C4-2B (cell line): ENCODE measurements around the gene RTN4.

ENCODE experiments used
- ZFX ChIP-seq: fragments of 450-650 bp; IDR thresholded peaks from 2 replicates; pipeline ENCODE4 v1.6.1; 2017
- TF ChIP-seq, protein P1 (sequence below): fragments of 450-650 bp; conservative IDR thresholded peaks from 2 replicates; pipeline ENCODE4 v1.5.1; 2017; ENCODE audit warnings: mild to moderate bottlenecking

DNA sequence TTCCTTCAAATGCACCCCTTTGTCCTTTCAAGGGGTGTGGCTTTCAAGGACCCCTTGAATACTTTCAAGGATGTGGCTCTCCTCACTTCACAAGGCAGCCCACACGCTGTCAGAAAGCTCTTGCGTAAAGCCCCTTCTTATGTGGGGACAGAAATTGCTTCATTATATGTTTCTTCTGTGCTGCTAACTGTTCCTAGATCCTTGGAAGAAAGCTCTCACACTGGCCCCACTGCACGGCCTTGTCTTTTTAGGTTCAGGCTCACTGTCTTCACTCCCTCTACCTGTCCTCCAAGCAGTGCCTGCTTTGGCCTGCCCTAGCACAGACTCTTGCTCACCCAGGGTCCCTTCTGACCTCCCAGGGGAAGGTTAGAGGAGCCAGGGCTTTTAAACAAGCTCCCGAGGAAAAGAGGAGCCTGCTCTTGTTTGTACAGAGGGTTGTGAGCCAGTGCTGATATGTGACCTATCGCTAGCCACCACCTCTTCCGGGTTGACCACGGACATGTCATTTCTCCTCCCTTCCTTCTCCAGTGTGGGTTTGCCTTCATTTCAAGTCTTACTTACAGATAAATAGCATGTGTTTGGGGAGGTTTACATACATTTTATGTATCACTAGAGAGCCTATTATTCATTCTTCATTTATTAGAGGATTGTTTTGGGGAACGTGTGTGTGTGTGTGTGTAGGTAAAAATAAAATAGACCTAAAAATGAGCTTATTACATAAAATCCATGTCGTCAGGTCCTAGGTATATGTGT lies 94.7 kb downstream of the RTN4 start:
- TF ChIP-seq, protein P1, sequence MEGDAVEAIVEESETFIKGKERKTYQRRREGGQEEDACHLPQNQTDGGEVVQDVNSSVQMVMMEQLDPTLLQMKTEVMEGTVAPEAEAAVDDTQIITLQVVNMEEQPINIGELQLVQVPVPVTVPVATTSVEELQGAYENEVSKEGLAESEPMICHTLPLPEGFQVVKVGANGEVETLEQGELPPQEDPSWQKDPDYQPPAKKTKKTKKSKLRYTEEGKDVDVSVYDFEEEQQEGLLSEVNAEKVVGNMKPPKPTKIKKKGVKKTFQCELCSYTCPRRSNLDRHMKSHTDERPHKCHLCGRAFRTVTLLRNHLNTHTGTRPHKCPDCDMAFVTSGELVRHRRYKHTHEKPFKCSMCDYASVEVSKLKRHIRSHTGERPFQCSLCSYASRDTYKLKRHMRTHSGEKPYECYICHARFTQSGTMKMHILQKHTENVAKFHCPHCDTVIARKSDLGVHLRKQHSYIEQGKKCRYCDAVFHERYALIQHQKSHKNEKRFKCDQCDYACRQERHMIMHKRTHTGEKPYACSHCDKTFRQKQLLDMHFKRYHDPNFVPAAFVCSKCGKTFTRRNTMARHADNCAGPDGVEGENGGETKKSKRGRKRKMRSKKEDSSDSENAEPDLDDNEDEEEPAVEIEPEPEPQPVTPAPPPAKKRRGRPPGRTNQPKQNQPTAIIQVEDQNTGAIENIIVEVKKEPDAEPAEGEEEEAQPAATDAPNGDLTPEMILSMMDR: no peak
- TF ChIP-seq ZFX: no peak
